Bronchial epithelial cell (primary cell): ENCODE data around the gene AIPL1. TPM values are rescaled to one million over a fixed set of nuclear protein-coding genes. Genes with fewer than 3 reads are reported as not detected.

Experiments used
- DNase-seq: peaks from one replicate; pipeline ENCODE4 v3.0.0-alpha.2; 2010; ENCODE audit warnings: low read depth
- FAIRE-seq: peaks from 2 replicates; lab custom pipeline; 2011; peaks lifted over from hg19 to GRCh38; lab: Jason Lieb, UNC
- H3K27me3 ChIP-seq: 2 replicates; pipeline ENCODE4 v1.5.1; 2011; ENCODE audit warnings: low read length; ENCODE audit not compliant: control insufficient read depth, insufficient read depth
- H3K36me3 ChIP-seq: 2 replicates; pipeline ENCODE4 v1.5.1; 2011; ENCODE audit warnings: low read length; ENCODE audit not compliant: control insufficient read depth, insufficient read depth
- H3K4me3 ChIP-seq: 2 replicates; pipeline ENCODE4 v1.5.1; 2011; ENCODE audit warnings: mild to moderate bottlenecking, low read depth, low read length, control low read depth
- CTCF ChIP-seq: IDR thresholded peaks from 2 replicates; pipeline ENCODE4 v1.5.1; 2011; ENCODE audit warnings: mild to moderate bottlenecking, moderate library complexity, low read length, control low read depth, inconsistent platforms; ENCODE audit not compliant: insufficient read depth, severe bottlenecking
- total RNA-seq: library from RNA; depleted of rRNA; stranded (reverse); fragments of >200 nt; gene quantifications from 2 replicates; pipeline ENCODE4 v1.2.1, GENCODE V29; 2014

AIPL1 gene
- total RNA-seq, 1 donor from 2014 or later, result not detected

GRCh38 chr17:6386041-6386630 lies 48.8 kb downstream of the AIPL1 start:
- Histone ChIP-seq H3K4me3 (no peak overlapping the region), H3K27me3 (no peaks in the 10 kb centered on the region), H3K36me3 (no peaks in the 10 kb centered on the region)
- no peak for TF ChIP-seq CTCF
- no peak for DNase-seq
- no peak for FAIRE-seq

- DNase-seq, result no peak
- no peak for FAIRE-seq
Measured at GRCh38 chr17:6384481-6384880, 50.4 kb downstream of the AIPL1 start.

GRCh38 chr17:6381526-6382465 lies 53.1 kb downstream of the AIPL1 start:
- FAIRE-seq, result peak; percentile 32
- H3K36me3 ChIP-seq, result no peaks in the 10 kb centered on the region
- H3K4me3 ChIP-seq, result no peak overlapping the region
- TF ChIP-seq CTCF, result no peak
- H3K27me3 ChIP-seq, result no peaks in the 10 kb centered on the region
- no peak for DNase-seq

More at GRCh38 chr17:6384481-6384880, 50.4 kb downstream of the AIPL1 start:
- Histone ChIP-seq H3K36me3 (no peaks in the 10 kb centered on the region), H3K27me3 (no peaks in the 10 kb centered on the region), H3K4me3 (no peak overlapping the region)
- TF ChIP-seq CTCF, result no peak

GRCh38 chr17:6380915-6381438 lies 53.9 kb downstream of the AIPL1 start:
- no peak for TF ChIP-seq CTCF
- no peaks in the 10 kb centered on the region for H3K36me3 ChIP-seq
- no peaks in the 10 kb centered on the region for H3K27me3 ChIP-seq
- no peak for FAIRE-seq
- no peak overlapping the region for H3K4me3 ChIP-seq
- DNase-seq, result peak; percentile 16

GRCh38 chr17:6377906-6378305 lies 57.0 kb downstream of the AIPL1 start:
- TF ChIP-seq CTCF, result no peak
- FAIRE-seq (no peak), DNase-seq (no peak)
- H3K27me3 ChIP-seq, result no peaks in the 10 kb centered on the region
- H3K4me3 ChIP-seq, result no peak overlapping the region
- H3K36me3 ChIP-seq, result no peaks in the 10 kb centered on the region
